ENCODE data around the gene OSBP2.
A peak's percentile ranks its signal among the peaks of the same experiment; 100 is the strongest.

DNA sequence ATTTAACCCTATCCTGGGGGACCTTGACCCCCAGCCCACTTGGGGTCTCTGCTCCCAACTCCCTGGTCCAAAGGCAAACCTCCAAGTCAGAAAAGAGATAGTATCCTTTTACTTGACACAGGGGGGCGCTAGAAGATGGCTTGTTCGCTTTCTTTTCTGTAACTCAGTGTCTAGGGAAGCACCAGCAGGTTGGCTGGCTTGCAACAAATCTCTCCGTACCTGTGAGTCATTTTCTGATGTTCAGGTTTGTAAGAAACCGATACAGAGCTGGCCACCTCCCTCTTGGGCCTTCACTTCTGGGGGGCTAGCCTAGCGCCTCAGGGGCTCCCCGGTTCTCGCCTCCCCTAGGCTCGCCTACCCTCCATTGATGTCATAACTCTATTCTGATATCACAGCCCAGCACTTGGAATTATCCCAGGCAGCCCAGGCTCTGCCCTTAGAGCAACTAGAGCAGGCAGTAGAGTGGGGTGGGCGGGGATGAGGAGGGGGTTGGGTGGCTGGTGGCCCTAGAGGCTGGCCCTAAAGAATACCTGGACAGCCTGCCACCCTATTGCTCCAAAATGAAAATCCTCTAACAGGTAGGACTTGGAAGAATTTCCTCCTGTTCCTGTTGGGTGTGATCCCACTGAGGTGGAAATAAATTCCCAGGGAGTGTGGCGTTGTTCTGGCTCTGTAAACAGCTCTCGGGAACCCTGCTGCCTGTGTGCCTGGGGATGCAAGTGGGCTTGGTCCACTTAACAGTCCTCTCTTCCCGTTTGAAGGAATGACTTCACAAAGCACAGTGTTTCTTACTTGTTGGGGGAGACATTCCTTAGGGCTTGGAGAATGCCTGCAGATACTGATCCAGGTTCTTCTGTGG, 69.4 kb downstream of the OSBP2 start:
- TF ChIP-seq, protein P1, sequence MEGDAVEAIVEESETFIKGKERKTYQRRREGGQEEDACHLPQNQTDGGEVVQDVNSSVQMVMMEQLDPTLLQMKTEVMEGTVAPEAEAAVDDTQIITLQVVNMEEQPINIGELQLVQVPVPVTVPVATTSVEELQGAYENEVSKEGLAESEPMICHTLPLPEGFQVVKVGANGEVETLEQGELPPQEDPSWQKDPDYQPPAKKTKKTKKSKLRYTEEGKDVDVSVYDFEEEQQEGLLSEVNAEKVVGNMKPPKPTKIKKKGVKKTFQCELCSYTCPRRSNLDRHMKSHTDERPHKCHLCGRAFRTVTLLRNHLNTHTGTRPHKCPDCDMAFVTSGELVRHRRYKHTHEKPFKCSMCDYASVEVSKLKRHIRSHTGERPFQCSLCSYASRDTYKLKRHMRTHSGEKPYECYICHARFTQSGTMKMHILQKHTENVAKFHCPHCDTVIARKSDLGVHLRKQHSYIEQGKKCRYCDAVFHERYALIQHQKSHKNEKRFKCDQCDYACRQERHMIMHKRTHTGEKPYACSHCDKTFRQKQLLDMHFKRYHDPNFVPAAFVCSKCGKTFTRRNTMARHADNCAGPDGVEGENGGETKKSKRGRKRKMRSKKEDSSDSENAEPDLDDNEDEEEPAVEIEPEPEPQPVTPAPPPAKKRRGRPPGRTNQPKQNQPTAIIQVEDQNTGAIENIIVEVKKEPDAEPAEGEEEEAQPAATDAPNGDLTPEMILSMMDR (IDR thresholded peaks at IDR 0.05) = peak; percentile 62
- no peak for TF ChIP-seq ZFX (IDR thresholded peaks at IDR 0.05; ENCODE audit: borderline replicate concordance)

Measured in 22Rv1 (cell line).